Measurements from ENCODE around the gene GTF3C1.

GRCh38 chr16:27463741-27464591, 85.7 kb downstream of the GTF3C1 start:
- TF ChIP-seq CTCF (IDR thresholded peaks at IDR 0.05; ENCODE audit: control extremely low read depth in 1 of 3, insufficient read depth in 1 of 3, low read depth in 1 of 3, low read length in 3 of 3) (no peak), EP300 (IDR thresholded peaks at IDR 0.05; ENCODE audit: borderline replicate concordance in 1 of 2, low read depth in 2 of 2, low read length in 2 of 2) (no peak), HDAC2 (IDR thresholded peaks at IDR 0.05; ENCODE audit: borderline replicate concordance in 1 of 2, low read depth in 2 of 2, low read length in 2 of 2) (no peak), SUZ12 (IDR thresholded peaks at IDR 0.05; ENCODE audit: low read length) (no peak), JUND (IDR thresholded peaks at IDR 0.05; ENCODE audit: low read length) (no peak), SP2 (IDR thresholded peaks at IDR 0.05; ENCODE audit: low read length) (no peak), BCL11A (IDR thresholded peaks at IDR 0.05; ENCODE audit: low read depth in 2 of 2, low read length in 2 of 2) (no peak), MAX (IDR thresholded peaks at IDR 0.05) (no peak), CEBPB (IDR thresholded peaks at IDR 0.05; ENCODE audit: low read depth, low read length) (no peak), CHD1 (IDR thresholded peaks at IDR 0.05; ENCODE audit: low read depth, low read length) (no peak), CREB1 (IDR thresholded peaks at IDR 0.05) (no peak), RFX5 (IDR thresholded peaks at IDR 0.05; ENCODE audit: borderline replicate concordance, low read depth, low read length) (no peak), NRF1 (IDR thresholded peaks at IDR 0.05; ENCODE audit: low read depth, low read length) (no peak)
